Ectodermal cell (in vitro differentiated cells): ENCODE data around the gene PDE4C.

Source experiments
- H3K27ac ChIP-seq: 2 replicates; pipeline ENCODE4 v1.7.0; 2013; ENCODE audit warnings: mild to moderate bottlenecking, low read depth, low read length; ENCODE audit not compliant: insufficient read depth, poor library complexity, severe bottlenecking
- H3K27me3 ChIP-seq: 2 replicates; pipeline ENCODE4 v1.7.0; 2013; ENCODE audit warnings: mild to moderate bottlenecking, low read length; ENCODE audit not compliant: insufficient read depth, control insufficient read depth, poor library complexity, severe bottlenecking
- H3K36me3 ChIP-seq: one replicate; pipeline ENCODE4 v1.7.0; 2013; ENCODE audit warnings: low read length; ENCODE audit not compliant: control insufficient read depth, insufficient read depth
- H3K4me1 ChIP-seq: one replicate; pipeline ENCODE4 v1.7.0; 2013; ENCODE audit warnings: low read length; ENCODE audit not compliant: control insufficient read depth, insufficient read depth
- H3K4me3 ChIP-seq: 2 replicates; pipeline ENCODE4 v1.7.0; 2013; ENCODE audit warnings: low read depth, low read length, control low read depth; ENCODE audit not compliant: insufficient read depth
- H3K9me3 ChIP-seq: 2 replicates; pipeline ENCODE4 v1.7.0; 2013; ENCODE audit warnings: mild to moderate bottlenecking, low read length, moderate library complexity; ENCODE audit not compliant: control insufficient read depth
- WGBS, 2 experiments: methylation state at CpG; one replicate each; pipeline ENCODE4 v1.1.7; 2013; ENCODE audit warnings: missing lambda C conversion rate in 2 of 2; 5-methylcytosine and 5-hydroxymethylcytosine counted together

PDE4C gene

DNA sequence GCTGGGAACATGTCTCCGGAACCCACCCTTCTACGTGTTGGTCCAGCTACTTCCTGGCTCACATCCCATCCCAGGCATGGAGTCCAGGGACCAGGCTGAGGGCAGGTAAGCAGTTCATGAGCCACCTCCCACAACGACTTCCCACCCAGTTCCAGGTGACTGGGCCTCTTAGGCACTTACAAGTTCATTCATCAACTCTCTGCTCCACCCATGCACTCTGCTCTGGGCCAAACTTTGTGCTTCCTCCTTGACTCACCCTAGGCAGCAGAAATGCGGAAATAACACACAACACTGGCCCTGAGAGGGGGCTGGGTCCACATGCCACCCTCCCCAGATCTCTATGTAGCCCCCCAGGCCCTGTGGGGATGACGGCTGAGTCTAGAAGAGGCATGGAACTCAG is 27.5 kb upstream of the PDE4C start:
- Histone ChIP-seq H3K4me3 (no peak overlapping the region), H3K27me3 (peaks cover 31% of the 10 kb centered on the region), H3K36me3 (no peaks in the 10 kb centered on the region), H3K27ac (no peak overlapping the region), H3K9me3 (no peaks in the 10 kb centered on the region), H3K4me1 (no peaks in the 10 kb centered on the region)
- WGBS, 2 experiments = 64 to 72% methylated on average over 5 of the region's 5 CpGs

- no peak overlapping the region for H3K4me3 ChIP-seq
- peaks cover 31% of the 10 kb centered on the region for H3K27me3 ChIP-seq
- WGBS, 2 experiments = 91 to 95% methylated on average over 4 of the region's 4 CpGs
- no peaks in the 10 kb centered on the region for H3K36me3 ChIP-seq
- H3K9me3 ChIP-seq = no peaks in the 10 kb centered on the region
- no peaks in the 10 kb centered on the region for H3K4me1 ChIP-seq
- no peak overlapping the region for H3K27ac ChIP-seq
Measured at GRCh38 chr19:18253130-18253529, 26.9 kb upstream of the PDE4C start.

DNA sequence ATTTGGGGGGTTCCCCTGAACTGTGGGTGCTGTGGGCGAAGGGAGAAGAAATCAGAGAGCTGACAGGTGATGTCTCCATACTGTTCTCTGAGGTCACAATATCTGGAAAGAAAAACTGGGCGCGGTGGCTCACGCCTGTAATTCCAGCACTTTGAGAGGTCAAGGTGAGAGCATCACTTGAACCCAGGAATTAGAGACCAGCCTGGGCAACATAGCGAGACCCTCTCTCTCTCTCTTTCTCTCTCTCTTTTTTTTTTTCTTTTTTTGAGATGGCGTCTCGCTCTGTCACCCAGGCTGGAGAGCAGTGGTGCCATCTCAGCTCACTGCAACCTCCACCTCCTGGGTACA is 26.1 kb upstream of the PDE4C start:
- H3K4me3 ChIP-seq = no peak overlapping the region
- H3K4me1 ChIP-seq = no peaks in the 10 kb centered on the region
- no peak overlapping the region for H3K27ac ChIP-seq
- no peaks in the 10 kb centered on the region for H3K9me3 ChIP-seq
- H3K36me3 ChIP-seq = no peaks in the 10 kb centered on the region
- peaks cover 31% of the 10 kb centered on the region for H3K27me3 ChIP-seq
- 74 to 83% methylated on average over 7 of the region's 7 CpGs for WGBS, 2 experiments

DNA sequence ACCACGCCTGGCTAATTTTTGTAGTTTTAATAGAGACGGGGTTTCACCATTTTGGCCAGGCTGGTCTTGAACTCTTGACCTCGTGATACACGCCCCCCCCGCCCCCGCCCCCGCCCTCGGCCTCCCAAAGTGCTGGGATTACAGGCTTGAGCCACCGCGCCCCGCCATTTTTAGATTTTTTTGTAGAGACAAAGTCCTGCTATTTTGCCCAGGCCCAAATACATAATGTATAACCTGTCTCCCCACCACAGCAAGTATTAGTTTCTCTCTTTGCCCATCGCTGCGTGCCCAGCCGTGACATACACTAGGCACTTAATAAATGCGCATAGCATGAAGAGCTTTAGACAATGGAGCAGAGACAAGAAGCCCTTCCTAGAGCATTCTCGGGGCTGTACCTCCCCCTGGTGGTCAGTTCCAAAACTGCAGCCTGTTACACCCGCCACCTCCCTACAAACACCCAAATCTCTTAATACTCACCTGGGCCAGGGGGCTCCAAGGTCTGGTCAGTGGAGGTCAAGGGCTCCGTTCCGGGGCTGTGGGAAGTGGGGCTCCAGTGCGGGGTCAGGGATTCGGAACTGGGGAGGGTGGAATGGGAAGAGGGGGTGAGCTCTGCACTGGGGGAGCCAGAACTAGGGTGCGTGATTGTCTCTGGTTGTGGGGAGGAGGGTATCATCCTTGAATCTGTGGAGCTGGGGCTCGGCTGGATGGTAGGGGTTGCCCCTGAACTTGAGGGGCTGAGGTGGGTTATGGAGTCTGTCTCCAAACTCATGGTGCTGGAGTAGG is 25.5 kb upstream of the PDE4C start:
- Histone ChIP-seq H3K4me1 (no peaks in the 10 kb centered on the region), H3K9me3 (no peaks in the 10 kb centered on the region), H3K36me3 (no peaks in the 10 kb centered on the region), H3K4me3 (no peak overlapping the region), H3K27ac (no peak overlapping the region), H3K27me3 (peaks cover 31% of the 10 kb centered on the region)
- WGBS, 2 experiments = 35% methylated on average over 19 to 22 of the region's 23 CpGs

GRCh38 chr19:18249834-18250233 is 23.6 kb upstream of the PDE4C start:
- Histone ChIP-seq H3K27ac (no peak overlapping the region), H3K27me3 (peaks cover 24% of the 10 kb centered on the region), H3K4me1 (no peaks in the 10 kb centered on the region), H3K4me3 (no peak overlapping the region), H3K36me3 (no peaks in the 10 kb centered on the region), H3K9me3 (no peaks in the 10 kb centered on the region)
- WGBS, 2 experiments = 92 to 95% methylated on average over 5 of the region's 5 CpGs

- Histone ChIP-seq H3K4me3 (no peak overlapping the region), H3K4me1 (no peaks in the 10 kb centered on the region), H3K27me3 (no peaks in the 10 kb centered on the region), H3K36me3 (no peaks in the 10 kb centered on the region), H3K9me3 (no peaks in the 10 kb centered on the region), H3K27ac (no peak overlapping the region)
- 77 to 78% methylated on average over 7 of the region's 7 CpGs for WGBS, 2 experiments
Measured at GRCh38 chr19:18245297-18245696, 19.1 kb upstream of the PDE4C start.

DNA sequence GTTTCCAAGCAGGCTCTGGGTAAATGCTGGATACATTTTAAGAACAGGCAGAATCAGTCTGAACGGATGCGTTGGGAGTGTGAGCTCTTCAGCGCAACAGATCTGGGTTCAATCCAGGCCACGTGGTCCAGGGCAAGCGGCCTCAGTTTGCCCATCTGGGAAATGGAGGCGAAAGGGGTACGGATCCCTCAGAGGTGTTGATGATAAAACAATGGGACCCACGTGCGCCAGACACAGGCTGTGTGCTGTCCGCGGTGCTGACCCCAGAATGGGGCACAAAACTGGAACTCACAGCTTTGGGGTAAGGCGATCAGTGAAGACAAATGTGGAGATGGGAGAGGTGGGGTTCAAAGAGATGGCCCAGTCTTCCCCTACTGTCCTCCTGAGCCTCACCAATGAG is 13.1 kb upstream of the PDE4C start:
- no peaks in the 10 kb centered on the region for H3K36me3 ChIP-seq
- peaks cover 7% of the 10 kb centered on the region for H3K27me3 ChIP-seq
- no peak overlapping the region for H3K27ac ChIP-seq
- WGBS, 2 experiments = 41 to 44% methylated on average over 12 of the region's 12 CpGs
- H3K4me1 ChIP-seq = no peaks in the 10 kb centered on the region
- no peak overlapping the region for H3K4me3 ChIP-seq
- H3K9me3 ChIP-seq = no peaks in the 10 kb centered on the region

- no peak overlapping the region for H3K4me3 ChIP-seq
- no peaks in the 10 kb centered on the region for H3K36me3 ChIP-seq
- H3K27ac ChIP-seq = no peak overlapping the region
- peaks cover 22% of the 10 kb centered on the region for H3K27me3 ChIP-seq
- no peaks in the 10 kb centered on the region for H3K9me3 ChIP-seq
- peaks cover 4% of the 10 kb centered on the region for H3K4me1 ChIP-seq
- WGBS, 2 experiments = 49 to 52% methylated on average over 6 of the region's 6 CpGs
Measured at GRCh38 chr19:18234194-18234593, 8.0 kb upstream of the PDE4C start.

GRCh38 chr19:18233224-18233825 is 7.1 kb upstream of the PDE4C start:
- 20 to 21% methylated on average over 37 of the region's 37 CpGs for WGBS, 2 experiments
- Histone ChIP-seq H3K27ac (no peak overlapping the region), H3K27me3 (peaks cover 19% of the 10 kb centered on the region), H3K9me3 (no peaks in the 10 kb centered on the region), H3K36me3 (no peaks in the 10 kb centered on the region), H3K4me1 (peaks cover 4% of the 10 kb centered on the region), H3K4me3 (no peak overlapping the region)

DNA sequence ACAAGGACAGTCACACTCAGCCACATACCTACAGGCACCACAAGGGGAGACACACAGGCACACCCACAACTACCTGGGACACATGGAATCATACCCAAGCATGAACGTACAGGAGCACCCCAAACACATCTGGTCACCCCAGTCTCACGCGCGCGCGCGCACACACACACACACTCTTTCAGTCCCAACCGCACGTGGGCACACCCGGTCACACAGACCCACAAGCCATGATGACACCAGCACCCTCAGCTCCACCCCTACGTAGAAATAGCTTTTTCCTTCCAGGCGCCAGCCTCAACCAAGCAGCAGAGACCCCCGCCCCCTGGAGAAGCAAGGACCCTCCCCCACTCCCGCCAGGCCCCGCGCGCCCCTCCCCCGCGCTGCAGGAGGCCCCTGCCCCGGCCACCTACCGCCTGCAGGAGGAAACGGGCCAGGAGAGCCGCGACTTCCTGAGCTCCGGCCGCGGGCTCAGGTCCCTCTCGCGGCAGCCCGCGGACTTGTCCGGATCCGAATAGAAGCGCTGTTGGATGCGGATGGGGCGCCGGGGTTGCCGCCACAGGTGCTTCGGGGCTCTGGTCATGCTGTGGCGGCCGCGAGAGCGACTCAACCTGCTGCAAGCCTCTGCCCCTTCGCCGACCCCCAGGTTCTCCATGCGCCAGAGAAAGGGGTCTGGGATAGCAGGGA is 6.4 kb upstream of the PDE4C start:
- Histone ChIP-seq H3K27me3 (peaks cover 19% of the 10 kb centered on the region), H3K4me1 (peaks cover 4% of the 10 kb centered on the region), H3K36me3 (no peaks in the 10 kb centered on the region), H3K27ac (no peak overlapping the region), H3K9me3 (no peaks in the 10 kb centered on the region), H3K4me3 (peak overlapping the region; percentile 14)
- 4% methylated on average over 46 of the region's 46 CpGs for WGBS, 2 experiments
